HG02981 (cell line): ENCODE measurements around the gene AGO3.
"Not testable (repeated sequence)": the region's sequence is repeated elsewhere in the genome, so short reads cannot be mapped to it uniquely, and the experiment has no call there.

Experiments
- ATAC-seq: cut with Tn5 transposase; IDR thresholded peaks from one replicate; pipeline ENCODE4 v1.9.1; 2021; ENCODE audit warnings: mild to moderate bottlenecking, moderate library complexity; ENCODE audit not compliant: unreplicated experiment

AGO3 gene

GRCh38 chr1:36006941-36007500 lies 76.1 kb downstream of the AGO3 start:
- ATAC-seq: no peak

DNA sequence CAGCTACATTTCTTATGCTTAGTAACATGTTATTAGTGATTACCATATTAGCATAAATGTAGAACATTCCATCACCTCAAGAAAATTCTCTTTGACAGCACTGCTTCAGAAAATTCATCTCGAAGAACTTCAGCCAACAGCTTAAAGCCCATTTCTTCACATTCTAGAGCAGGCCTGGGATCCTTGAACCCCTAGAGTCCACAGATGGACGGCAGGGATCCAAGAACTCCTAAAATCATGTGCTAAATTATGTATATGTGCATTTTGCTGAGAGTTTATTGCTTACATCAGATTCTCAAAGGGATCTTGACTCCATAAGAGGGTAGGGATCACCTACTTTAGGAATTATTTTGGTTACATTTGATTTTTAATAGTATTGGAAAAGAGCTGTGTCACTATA lies 76.8 kb downstream of the AGO3 start:
- ATAC-seq: no peak

DNA sequence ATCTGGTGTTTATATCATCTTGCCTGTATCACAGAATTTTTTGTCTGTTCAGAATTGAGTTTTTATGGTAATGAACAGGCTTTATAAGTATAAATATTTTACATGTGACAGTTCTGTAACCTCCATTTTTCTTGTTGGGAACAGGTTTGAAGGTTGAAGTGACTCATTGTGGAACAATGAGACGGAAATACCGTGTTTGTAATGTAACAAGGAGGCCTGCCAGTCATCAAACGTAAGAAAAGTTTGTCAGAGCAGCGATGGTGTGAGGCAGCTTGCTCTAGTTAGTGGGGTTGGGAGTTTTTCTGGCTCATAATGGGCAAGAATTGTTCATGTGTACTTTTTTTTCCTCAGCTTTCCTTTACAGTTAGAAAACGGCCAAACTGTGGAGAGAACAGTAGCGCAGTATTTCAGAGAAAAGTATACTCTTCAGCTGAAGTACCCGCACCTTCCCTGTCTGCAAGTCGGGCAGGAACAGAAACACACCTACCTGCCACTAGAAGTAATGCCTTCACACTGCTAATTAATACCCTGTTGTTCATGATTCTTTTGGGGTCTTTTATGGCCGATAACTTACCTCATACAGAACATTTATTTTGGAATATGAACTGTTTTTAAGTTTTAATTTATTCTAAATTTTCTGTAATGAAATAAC lies 77.8 kb downstream of the AGO3 start:
- ATAC-seq: no peak

GRCh38 chr1:36014722-36015220 lies 83.9 kb downstream of the AGO3 start:
- ATAC-seq: no peak

- ATAC-seq: no peak
Measured at GRCh38 chr1:36016686-36017085, 85.8 kb downstream of the AGO3 start.

GRCh38 chr1:36023098-36023769 lies 92.3 kb downstream of the AGO3 start:
- ATAC-seq: no peak

GRCh38 chr1:36024024-36024423 lies 93.1 kb downstream of the AGO3 start:
- ATAC-seq: not testable (repeated sequence)

GRCh38 chr1:36024847-36025246 lies 93.9 kb downstream of the AGO3 start:
- no peak for ATAC-seq

DNA sequence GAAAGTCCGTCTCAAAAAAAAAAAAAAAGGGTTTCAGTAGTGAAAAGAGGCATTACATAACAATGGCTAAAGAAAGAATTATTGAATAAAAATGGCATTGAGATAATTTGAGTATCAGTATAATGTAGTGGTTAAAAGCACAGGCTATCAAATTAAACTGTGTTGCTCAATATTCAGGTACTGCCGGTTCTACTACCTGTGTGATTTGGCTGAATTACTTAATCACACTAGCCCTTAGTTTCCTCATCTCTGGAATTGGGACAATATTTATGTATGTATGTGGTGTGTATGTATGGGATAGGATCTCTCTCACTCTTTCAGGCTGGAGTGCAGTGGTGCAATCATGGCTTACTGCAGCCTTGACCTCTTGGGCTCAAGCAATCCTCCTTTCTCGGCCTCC lies 96.9 kb downstream of the AGO3 start:
- ATAC-seq: no peak

DNA sequence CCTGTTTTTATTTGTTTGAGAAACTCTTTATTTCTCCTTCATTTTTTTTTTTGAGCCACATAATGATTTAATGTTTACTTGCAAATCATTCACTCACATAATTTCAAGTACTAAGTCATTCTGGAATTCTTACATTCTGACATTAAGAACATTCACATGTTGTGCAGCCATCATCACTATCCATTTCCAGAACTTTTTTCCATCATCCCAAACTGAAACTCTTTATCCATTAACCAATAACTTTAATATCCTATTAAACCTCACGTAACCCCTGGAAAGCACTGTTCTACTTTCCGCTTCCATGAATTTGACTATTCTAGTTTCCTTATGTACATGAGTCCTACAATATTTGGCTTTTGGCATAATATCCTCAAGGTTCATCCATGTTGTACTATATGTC lies 100.5 kb downstream of the AGO3 start:
- no peak for ATAC-seq

DNA sequence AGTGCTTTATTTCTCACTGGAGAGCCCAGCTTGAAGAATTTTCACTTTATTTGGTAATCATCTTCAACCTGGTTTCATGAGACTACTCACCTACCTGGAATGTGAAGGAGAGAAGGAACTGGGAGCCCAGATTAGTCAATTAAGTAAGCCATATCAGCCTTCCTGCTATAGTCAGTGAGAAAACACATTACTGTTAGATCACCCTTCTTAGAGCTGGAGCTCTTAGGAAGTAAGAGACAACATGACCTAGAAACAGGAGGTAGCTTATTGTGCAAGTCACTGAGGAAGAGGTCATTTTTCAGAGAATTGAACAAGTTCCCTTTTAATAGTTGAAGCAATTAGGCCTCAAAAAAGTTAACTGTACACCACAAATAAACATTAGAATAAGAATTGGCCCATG lies 103.8 kb downstream of the AGO3 start:
- ATAC-seq: no peak

DNA sequence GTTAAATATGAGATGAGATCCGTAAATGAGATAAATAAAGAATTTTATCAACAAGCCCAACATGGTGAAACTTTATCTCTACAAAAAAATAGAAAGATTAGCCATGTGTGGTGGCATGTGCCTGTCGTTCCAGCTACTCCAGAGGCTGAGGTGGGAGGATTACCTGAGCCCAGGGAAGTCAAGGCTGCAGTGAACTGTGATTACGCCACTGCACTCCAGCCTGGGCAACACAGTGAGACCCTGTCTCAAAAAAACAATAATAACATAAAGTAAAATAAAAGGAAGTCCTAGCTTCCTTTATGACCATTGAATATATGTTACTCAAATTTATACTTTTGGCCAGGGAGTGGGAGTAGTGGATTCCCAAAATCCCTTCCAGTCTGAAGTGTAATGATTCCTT lies 104.2 kb downstream of the AGO3 start:
- no peak for ATAC-seq

GRCh38 chr1:36040238-36040637 lies 109.3 kb downstream of the AGO3 start:
- no peak for ATAC-seq

GRCh38 chr1:36051821-36052220 lies 120.9 kb downstream of the AGO3 start:
- no peak for ATAC-seq

DNA sequence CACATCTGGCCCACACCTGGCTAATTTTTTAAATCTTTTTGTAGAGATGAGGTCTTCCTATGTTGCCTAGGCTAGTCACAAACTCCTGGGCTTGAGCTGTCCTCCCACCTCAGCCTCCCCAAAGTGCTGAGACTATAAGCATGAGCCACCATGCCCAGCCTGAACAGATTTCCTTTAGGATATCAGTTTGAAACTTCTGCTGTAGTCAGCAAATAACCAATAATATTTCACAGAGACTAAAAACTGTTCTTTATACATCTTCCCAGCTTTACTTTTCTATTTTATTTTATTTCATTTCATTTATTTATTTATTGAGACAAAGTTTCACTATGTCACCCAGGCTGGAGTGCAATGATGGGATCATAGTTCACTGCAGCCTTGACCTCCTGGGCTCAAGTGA lies 123.1 kb downstream of the AGO3 start:
- ATAC-seq: no peak

GRCh38 chr1:36055706-36056105 lies 124.8 kb downstream of the AGO3 start:
- no peak for ATAC-seq

DNA sequence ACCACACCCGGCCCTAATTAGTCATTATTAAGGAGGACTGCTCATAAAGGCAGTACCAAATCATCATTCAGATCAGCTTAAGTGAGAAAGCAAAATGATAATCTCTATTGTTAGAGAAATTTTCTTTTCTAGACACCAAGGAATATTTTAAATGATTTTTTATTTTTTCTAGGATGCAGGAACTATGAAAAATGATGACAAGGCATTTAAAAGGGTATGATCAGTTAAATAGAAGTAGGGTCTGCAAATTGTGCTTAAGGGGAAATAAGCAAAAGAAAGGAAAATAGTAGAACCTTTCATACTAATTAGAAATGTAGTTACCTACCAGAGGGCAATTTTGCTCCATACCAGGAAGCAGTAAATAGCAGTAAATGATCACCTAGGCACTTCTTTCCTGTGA lies 131.4 kb downstream of the AGO3 start:
- no peak for ATAC-seq

- ATAC-seq: no peak
Measured at GRCh38 chr1:36067871-36068270, 137.0 kb downstream of the AGO3 start.

GRCh38 chr1:36068866-36069265 lies 138.0 kb downstream of the AGO3 start:
- ATAC-seq: no peak

DNA sequence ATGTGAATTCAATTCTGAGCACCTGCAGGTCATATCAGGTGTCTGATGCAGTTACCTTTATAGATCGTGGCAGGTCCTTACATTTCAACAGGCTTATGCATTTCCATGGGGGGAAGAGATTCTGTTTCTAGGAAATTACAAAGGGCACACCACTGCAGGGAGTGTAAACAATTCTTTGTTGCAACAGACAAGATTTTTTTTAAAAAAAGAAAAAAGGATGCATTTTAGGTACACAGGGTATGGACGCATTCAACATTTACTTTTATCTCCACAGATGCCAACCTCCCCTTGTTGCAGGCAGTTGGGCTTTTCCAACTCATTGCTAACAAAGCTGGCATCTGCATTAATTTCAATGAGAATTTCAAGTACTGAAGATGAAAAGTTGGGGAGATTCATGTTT lies 139.4 kb downstream of the AGO3 start:
- no peak for ATAC-seq

DNA sequence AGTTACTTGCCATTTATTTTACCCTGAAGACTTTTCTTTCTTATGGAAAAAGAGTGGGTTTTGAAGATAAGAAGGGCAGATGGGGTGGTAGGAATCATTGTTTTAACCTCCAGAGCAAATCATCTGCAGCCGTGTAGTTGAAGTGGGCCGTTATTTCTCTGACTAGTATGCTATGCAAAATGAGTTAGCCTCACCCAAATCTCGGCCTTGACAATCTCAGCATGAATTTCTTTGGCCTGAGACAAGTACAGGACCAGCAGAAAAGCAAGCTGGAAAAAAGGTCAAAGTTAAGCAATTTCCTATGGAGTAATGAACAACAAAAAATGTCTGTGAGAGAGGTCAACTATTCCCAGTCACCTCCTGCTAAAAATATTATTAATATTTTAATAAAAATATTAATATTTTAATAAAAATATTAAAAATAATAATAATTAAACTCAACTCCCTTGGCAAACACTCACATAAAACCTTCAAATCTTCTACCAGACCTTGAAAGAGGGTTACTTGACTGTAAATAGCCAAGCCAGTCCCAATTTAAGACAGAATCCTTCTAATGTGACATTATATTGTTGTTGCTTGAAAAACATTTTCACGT lies 146.2 kb downstream of the AGO3 start:
- no peak for ATAC-seq

DNA sequence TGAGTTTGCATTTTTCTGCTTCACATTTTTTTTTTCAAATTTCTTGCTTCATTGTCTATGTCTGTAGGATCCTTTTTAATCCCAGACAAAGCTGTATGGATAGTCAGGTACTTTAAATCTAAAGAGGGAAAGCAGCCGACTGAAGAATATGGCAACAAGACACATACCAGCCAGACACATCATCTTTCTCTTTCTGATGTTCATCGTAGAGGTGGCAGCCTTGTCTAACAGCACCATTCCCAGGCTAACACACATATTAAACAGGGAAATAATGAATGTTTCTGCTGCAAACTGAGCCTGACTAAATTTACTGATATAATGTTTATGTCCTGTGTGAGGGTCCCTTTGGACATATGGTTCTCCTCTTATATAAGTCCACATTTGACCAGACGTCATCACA lies 149.3 kb downstream of the AGO3 start:
- no peak for ATAC-seq
